Measurements from ENCODE around the gene EGF. TPM values are rescaled to one million over a fixed set of nuclear protein-coding genes. Genes with fewer than 3 reads are reported as not detected.

The EGF gene
- total and polyA plus RNA-seq, 10 donors: 0.03 to 2.5 (median 0.88) TPM; not detected in 1

DNA sequence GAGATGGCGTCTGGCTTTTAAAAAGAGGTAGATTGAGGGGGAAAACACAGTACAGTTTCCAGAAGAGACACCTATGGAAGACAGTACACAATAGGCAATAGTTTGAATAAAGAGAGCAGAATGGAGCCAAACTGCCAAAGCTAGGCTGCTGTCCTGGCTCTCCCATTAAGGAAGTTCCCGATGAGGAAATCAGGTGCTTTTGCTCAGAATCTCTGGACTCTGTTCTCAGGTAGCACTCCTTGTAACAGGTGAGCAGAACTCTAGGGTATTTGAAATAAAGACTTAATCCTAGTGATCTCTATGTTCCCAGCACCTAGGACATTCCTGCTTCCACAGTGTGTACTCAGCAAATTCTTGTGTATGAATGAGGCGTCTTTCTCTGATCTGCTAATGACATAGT lies 1.6 kb downstream of the EGF start:
- no peak for TF ChIP-seq POLR2AphosphoS5 (IDR thresholded peaks at IDR 0.05)
- TF ChIP-seq POLR2A (IDR thresholded peaks at IDR 0.05): no peak
- TF ChIP-seq, protein P1, sequence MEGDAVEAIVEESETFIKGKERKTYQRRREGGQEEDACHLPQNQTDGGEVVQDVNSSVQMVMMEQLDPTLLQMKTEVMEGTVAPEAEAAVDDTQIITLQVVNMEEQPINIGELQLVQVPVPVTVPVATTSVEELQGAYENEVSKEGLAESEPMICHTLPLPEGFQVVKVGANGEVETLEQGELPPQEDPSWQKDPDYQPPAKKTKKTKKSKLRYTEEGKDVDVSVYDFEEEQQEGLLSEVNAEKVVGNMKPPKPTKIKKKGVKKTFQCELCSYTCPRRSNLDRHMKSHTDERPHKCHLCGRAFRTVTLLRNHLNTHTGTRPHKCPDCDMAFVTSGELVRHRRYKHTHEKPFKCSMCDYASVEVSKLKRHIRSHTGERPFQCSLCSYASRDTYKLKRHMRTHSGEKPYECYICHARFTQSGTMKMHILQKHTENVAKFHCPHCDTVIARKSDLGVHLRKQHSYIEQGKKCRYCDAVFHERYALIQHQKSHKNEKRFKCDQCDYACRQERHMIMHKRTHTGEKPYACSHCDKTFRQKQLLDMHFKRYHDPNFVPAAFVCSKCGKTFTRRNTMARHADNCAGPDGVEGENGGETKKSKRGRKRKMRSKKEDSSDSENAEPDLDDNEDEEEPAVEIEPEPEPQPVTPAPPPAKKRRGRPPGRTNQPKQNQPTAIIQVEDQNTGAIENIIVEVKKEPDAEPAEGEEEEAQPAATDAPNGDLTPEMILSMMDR (IDR thresholded peaks at IDR 0.05 in 8 of 11, conservative IDR thresholded peaks at IDR 0.05 in 3 of 11): no peak
- intact Hi-C loops (cut with DNase I; ENCODE audit: low total_unique reads): no loop called here
- no peak overlapping the region for H3K4me3 ChIP-seq

DNA sequence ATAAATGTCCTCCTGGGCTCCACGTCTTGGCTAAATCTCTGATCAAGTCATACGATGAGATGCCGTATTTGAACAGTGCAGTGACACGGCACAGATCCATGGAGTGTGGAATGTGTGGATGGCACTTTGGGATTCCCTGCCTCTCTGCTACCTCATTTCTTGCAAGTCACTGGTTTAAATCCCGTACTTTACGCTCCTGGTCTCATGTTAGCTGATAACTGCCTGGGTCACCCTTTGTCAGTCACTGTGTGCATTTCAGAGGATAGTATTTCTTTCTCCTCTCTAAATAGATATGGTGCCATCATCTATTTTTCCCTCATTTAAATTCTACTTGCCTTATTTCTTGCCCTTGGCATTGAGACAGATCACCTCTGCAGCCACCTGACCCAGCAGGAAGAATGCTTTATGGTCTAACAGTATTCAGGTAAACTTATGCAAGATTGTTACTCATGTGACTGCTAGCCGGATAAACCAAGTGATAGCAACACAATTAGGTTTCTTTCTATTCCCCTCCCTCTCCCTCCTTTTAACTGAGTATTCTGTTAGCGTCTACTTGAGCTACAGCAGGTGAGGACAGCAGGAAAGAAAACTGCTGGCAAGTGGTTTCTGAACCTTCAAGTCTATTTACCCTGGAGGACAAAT lies 2.8 kb downstream of the EGF start:
- intact Hi-C loops (cut with DNase I; ENCODE audit: low total_unique reads): no loop called here
- no peak for DNase-seq
- TF ChIP-seq POLR2A (IDR thresholded peaks at IDR 0.05) (no peak), POLR2AphosphoS5 (IDR thresholded peaks at IDR 0.05) (no peak)
- TF ChIP-seq, protein P1 (IDR thresholded peaks at IDR 0.05 in 8 of 11, conservative IDR thresholded peaks at IDR 0.05 in 3 of 11): no peak
- Histone ChIP-seq H3K36me3 (no peaks in the 10 kb centered on the region), H3K27me3 (replicated peaks in 1 of 7) (peaks cover 0 to 4% (median 0%) of the 10 kb centered on the region in 7 donors), H3K27ac (no peak overlapping the region), H3K4me3 (no peak overlapping the region), H3K4me1 (no peaks in the 10 kb centered on the region), H3K9me3 (no peaks in the 10 kb centered on the region)
- WGBS, 5 donors: 80 to 89% (median 88%) methylated on average over 8 of the region's 8 CpGs

More for the DNA sequence above, 1.6 kb downstream of the EGF start:
- WGBS, 5 donors: 89 to 97% (median 94%) methylated on average over 3 of the region's 3 CpGs
- DNase-seq: no peak
- no peak overlapping the region for H3K27ac ChIP-seq
- no peaks in the 10 kb centered on the region for H3K9me3 ChIP-seq
- peaks cover 0 to 4% (median 0%) of the 10 kb centered on the region in 7 donors for H3K27me3 ChIP-seq (replicated peaks in 1 of 7)
- H3K36me3 ChIP-seq: no peaks in the 10 kb centered on the region
- H3K4me1 ChIP-seq: no peaks in the 10 kb centered on the region

DNA sequence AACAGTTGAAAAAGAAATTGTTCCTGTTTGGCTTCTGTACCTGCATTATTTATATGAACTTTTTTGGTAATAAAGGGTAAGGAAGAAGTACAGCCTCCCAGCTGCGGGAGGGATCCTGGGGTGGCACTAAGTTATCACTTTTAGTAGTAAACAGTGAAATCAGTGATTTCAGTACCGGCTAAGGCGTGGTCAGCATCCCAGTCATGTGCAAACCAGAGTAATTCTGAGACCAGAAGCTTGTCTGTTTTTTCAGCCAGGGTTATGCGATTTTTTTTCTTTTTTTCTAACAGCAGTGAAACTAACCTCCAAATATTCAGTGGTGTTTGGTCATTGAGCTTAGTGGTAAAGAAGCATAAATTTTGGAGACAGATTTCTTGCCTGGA lies 3.3 kb downstream of the EGF start:
- no peak for TF ChIP-seq POLR2A (IDR thresholded peaks at IDR 0.05)
- no peak for TF ChIP-seq POLR2AphosphoS5 (IDR thresholded peaks at IDR 0.05)
- TF ChIP-seq, protein P1 (IDR thresholded peaks at IDR 0.05 in 8 of 11, conservative IDR thresholded peaks at IDR 0.05 in 3 of 11): no peak
- Histone ChIP-seq H3K9me3 (no peaks in the 10 kb centered on the region), H3K27me3 (replicated peaks in 1 of 7) (peaks cover 0 to 4% (median 0%) of the 10 kb centered on the region in 7 donors), H3K27ac (no peak overlapping the region), H3K4me1 (no peaks in the 10 kb centered on the region), H3K36me3 (no peaks in the 10 kb centered on the region), H3K4me3 (no peak overlapping the region)
- intact Hi-C loops (cut with DNase I; ENCODE audit: low total_unique reads): no loop called here
- DNase-seq: no peak
- 54 to 73% (median 64%) methylated on average over 4 of the region's 4 CpGs for WGBS, 5 donors

DNA sequence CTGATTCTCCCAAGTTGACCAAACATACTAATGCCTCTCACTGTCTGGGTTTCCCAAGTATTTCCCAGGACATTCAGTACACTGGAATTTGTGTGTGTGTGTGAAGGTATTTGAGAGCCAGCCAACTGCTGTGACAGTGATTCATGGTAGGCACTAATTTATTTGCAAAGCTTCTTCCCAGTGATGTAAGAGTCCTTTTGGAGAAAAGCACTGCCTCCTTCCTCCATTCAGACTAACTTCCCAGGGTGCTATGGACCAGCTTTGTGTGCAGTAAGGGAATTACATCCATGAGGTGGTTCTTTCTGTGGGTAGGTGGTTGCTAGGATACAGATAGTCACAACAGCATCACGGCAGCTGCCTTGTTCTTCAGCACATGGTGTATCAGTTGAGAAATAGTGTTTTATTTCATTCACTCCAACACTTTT lies 8.7 kb downstream of the EGF start:
- Histone ChIP-seq H3K27ac (no peak overlapping the region), H3K4me3 (no peak overlapping the region), H3K36me3 (no peaks in the 10 kb centered on the region), H3K4me1 (no peaks in the 10 kb centered on the region), H3K9me3 (no peaks in the 10 kb centered on the region), H3K27me3 (replicated peaks in 1 of 7) (no peaks in the 10 kb centered on the region)
- DNase-seq: no peak
- TF ChIP-seq, protein P1 (IDR thresholded peaks at IDR 0.05 in 8 of 11, conservative IDR thresholded peaks at IDR 0.05 in 3 of 11): no peak
- TF ChIP-seq POLR2AphosphoS5 (IDR thresholded peaks at IDR 0.05) (no peak), POLR2A (IDR thresholded peaks at IDR 0.05) (no peak)
- 76 to 82% (median 78%) methylated on average over 1 of the region's 1 CpG for WGBS, 5 donors
- intact Hi-C loops (cut with DNase I; ENCODE audit: low total_unique reads): no loop called here
